HG03060 (cell line): ENCODE measurements around the gene CEP85.
"Not testable (repeated sequence)": the region's sequence is repeated elsewhere in the genome, so short reads cannot be mapped to it uniquely, and the experiment has no call there.

ENCODE experiments used
- ATAC-seq: cut with Tn5 transposase; IDR thresholded peaks from one replicate; pipeline ENCODE4 v1.9.1; 2021; ENCODE audit warnings: low read depth, moderate number of reproducible peaks; ENCODE audit not compliant: unreplicated experiment

Gene CEP85

DNA sequence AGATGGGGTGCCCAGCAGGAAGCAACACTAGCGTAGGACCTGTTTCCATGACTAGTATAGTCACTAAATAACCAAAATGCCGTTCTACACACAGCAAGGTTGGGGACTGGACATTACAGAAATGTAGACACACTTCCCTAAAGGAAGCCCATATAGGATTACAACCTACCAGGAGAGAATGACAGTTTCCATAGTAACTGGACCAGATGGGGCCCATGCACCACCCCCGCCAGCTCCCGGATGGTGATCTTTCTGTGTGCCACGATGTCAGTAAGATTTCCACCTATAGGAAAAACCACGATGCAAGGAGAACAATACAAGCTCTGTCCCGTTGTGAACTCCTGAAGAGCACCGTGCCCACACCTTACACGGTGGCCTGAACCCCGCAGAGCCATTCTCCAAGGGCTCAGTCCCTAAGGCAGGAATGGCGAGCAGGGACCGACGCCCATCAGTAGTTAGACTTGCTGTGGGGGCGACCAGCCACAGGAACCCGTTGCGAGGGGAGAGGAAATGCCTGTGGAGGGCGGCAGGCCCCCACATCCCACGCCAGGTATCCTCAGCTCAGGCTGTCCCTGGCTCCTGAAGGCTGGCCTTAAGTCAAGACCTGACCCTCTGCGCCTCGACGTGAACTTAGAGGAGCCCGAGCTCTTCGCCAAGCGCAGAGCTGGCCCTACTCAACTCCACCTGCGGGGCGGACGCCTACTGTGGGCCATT is 13.6 kb upstream of the CEP85 start:
- no peak for ATAC-seq

- no peak for ATAC-seq
These were observed 12.9 kb upstream of the CEP85 start for GRCh38 chr1:26221094-26221493.

DNA sequence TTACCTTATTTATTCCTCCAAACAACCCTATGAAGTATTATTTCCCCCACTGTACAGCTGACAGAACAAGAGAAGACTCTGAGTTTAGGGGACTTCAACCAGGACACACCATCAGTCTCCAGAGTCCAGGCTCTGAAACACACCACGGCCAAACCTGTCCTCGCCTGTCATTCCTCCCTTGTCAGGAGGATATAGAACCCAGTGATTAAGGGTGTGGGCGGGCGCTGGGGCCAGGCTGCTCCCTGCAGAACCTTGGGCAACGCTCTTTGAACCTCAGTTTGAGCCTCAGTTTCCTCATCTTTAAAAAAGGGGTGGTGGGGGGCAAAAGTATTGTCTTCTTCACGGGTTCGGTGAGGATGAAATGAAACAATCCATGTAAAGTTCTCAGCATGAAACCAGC is 9.4 kb upstream of the CEP85 start:
- ATAC-seq: no peak

DNA sequence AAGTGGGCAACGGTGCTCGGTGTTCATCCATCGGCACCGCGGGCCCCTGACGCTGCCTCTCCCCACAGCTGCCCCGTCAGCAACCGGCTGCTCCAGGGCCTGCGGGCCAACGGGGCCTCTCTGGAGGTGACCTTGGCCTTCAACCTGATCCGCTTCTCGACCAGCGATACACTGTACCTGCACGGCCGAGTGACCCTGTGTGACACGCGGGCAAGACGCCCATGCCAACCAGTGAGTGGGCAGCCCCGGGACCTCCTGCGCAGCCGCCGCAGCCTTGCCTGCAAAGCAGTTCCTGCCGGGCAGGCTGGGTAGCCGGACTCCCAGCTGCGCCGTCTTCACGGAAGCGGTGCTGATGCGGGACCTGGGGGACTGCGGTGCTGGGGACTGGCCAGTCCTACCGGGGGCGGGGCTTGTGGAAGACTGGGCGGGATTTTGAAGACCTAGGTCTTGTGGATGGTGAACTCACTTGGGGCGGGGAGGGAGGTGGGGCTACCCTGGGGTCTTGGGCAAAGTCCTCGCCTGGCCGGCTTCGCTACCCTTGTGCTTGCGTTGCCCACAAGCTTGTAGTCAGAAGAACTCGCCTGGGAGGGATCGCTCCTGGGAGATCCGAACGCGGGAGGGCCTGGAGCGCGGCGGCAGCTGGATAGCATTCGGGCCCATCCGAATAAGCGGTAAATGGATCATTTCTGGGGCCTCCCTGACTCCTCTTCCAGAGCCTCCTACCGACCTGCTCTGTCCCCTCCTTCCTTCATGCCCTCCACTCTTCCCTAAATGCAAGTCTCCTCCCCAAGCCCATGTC is 8.8 kb upstream of the CEP85 start:
- ATAC-seq: no peak

DNA sequence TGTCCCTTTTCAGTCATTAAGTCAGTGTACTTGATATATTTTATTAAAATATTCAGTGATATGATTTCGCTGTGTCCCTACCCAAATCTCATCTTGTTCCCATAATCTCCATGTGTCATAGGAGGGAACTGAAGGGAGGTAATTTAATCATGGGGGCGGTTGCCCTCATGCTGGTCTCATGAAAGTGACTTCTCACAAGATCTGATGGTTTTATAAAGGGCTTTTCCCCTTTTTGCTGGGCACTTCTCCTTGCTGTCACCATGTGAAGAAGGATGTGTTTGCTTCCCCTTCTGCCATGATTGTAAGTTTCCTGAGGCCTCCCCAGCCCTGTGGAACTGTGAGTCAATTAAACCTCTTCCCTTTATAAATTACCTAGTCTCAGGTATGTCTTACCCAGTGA is 3.3 kb upstream of the CEP85 start:
- ATAC-seq: not testable (repeated sequence)

DNA sequence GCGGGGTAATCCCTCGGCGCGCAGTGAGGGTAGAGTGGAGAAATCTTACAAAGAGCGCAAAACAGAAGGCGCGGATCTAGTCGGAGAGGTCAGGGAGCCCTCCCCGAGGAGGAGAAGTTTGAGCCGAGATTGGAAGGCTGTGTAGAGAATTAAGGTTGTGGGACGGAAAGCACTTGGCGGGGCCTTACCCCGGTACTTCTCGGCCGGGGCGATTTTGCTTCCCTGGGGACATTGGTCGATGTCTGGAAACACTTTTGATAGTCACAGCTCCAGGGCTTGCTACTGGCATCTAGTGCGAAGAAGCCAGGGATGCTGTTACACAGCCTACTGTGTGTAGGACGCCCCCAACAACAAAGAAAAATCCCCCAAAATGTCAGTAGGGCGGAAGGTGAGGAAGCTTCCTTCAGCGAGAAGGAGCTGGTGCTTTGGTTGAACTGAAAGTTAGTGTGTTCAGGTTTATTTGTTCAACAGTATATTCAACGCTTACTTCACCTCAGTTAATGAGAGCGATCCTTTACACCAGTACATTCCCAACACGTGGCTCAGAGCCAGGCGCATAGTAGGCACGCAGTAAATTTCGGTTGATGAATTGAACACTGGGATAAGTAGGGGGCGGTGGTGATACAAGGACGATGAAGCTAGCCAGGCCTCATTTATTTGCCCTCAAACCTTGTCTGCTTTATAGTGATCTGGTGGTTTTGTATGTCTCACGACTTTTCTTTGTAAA is 807 bp downstream of the CEP85 start:
- peak; percentile 4 for ATAC-seq

GRCh38 chr1:26237230-26237966 is 3.4 kb downstream of the CEP85 start:
- no peak for ATAC-seq

DNA sequence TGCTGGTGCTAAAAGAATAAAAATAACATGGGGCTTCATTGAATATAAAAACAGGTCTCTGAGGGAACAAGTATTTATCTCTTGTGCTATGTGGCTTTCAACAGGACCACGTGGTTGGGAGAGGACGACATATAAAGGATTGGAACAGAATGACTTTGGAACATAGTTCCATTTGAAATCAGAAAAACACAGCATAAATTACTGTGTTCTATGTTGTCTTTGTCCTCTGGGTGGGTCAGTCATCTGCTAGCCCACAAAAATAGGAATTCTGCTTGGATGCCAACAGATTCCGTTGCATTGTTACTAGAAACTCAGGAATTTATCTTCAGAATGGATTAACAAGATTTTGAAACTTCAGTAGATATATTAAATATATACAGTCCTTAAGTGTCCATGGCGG is 5.9 kb downstream of the CEP85 start:
- ATAC-seq: no peak

- no peak for ATAC-seq
These were observed 18.7 kb downstream of the CEP85 start for GRCh38 chr1:26252718-26253117.

- no peak for ATAC-seq
These were observed 20.4 kb downstream of the CEP85 start for GRCh38 chr1:26254404-26254803.

- no peak for ATAC-seq
These were observed 23.2 kb downstream of the CEP85 start for GRCh38 chr1:26257222-26257621.

- no peak for ATAC-seq
These were observed 25.0 kb downstream of the CEP85 start for GRCh38 chr1:26259005-26259404.

DNA sequence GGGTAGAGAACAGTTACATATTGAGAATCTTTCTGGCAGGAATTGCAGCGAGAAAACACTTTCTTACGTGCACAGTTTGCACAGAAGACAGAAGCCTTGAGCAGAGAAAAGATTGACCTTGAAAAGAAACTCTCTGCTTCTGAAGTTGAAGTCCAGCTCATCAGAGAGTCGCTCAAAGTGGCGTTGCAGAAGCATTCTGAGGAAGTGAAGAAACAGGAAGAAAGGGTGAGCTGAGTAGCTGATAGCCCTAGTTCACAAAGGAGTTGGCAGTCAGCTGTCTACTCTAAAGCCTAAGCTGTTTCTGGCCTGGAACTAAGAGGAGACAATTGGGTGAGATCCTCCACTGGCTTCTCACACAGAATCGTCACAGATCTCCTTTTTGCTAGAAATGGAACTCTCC is 25.6 kb downstream of the CEP85 start:
- ATAC-seq: no peak

- ATAC-seq: no peak
These were observed 29.2 kb downstream of the CEP85 start for GRCh38 chr1:26263212-26263611.

GRCh38 chr1:26265405-26265804 is 31.4 kb downstream of the CEP85 start:
- no peak for ATAC-seq

- no peak for ATAC-seq
These were observed 34.5 kb downstream of the CEP85 start for GRCh38 chr1:26268290-26269197.

DNA sequence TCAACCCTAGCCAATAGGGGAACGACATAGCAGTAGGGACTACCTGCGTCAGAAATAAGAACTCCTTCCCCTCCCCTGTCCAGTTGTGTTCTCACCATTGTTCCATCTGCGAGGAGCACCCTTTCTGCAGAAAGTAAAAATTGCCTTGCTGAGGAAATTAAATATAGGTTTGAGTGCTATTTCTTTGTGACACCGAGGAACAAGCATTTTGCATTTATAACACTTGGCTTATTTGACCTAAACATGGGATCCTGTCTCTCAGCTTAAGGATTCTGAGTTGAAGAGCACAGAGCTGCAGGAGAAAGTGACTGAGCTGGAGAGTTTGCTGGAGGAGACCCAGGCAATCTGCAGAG is 35.2 kb downstream of the CEP85 start:
- ATAC-seq: no peak

DNA sequence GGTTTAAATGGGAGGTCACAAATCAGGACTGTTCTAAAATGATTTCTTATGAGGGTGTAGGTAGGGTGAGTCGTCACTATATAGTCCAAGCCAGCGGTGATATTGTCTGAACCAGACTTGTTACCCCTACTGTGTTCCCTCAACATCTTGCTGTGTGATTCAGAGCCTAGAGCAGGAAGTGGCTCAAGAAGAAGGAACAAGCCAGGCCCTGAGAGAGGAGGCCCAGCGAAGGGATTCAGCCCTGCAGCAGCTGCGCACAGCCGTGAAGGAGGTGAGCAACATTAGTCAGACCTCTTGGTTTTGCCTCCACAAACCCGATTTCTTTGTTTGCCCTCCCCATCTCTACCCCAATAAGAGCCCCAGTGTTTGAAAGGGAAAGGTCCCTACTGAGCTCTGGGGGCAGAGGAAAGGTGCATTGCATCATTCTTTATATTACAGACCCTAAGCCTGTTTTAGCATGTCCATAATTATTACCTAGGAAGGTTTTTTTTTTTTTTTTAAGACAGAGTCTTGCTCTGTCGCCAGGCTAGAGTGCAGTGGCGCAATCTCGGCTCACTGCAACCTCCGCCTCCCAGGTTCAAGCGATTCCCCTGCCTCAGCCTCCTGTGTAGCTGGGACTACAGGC is 40.9 kb downstream of the CEP85 start:
- no peak for ATAC-seq
